ENCODE data around the gene COQ4.

COQ4 gene

GRCh38 chr9:128365525-128365924 lies 42.9 kb downstream of the COQ4 start:
- no peaks in the 10 kb centered on the region for H3K9me3 Mint-ChIP-seq
- H3K27ac Mint-ChIP-seq, result peak overlapping the region; percentile 49
- peaks cover 37% of the 10 kb centered on the region for H3K4me1 Mint-ChIP-seq
- H3K36me3 Mint-ChIP-seq, result no peaks in the 10 kb centered on the region
- CTCF ChIA-PET, result interaction anchor here (2.2 to 5.2 kb wide), 2 partner anchors 46 to 54 kb away, joined by 5 to 61 read pairs; no protein-coding TSS in a partner anchor
- DNase-seq, result no peak
- H3K4me3 Mint-ChIP-seq, result peak overlapping the region; percentile 6
- H3K27me3 Mint-ChIP-seq, result peaks cover 4% of the 10 kb centered on the region

- Mint-ChIP-seq H3K36me3 (peaks cover 7% of the 10 kb centered on the region), H3K9me3 (no peaks in the 10 kb centered on the region), H3K4me3 (no peak overlapping the region), H3K27me3 (peaks cover 4% of the 10 kb centered on the region), H3K4me1 (peaks cover 44% of the 10 kb centered on the region), H3K27ac (peak overlapping the region; percentile 67)
- CTCF ChIA-PET, result interaction anchor here (2.0 to 2.3 kb wide), 2 partner anchors 28 to 42 kb away, joined by 5 to 8 read pairs; no protein-coding TSS in a partner anchor
- no peak for DNase-seq
These were observed 46.5 kb downstream of the COQ4 start for GRCh38 chr9:128369024-128369706.

GRCh38 chr9:128370367-128370751 lies 47.7 kb downstream of the COQ4 start:
- Mint-ChIP-seq H3K27me3 (no peaks in the 10 kb centered on the region), H3K9me3 (no peaks in the 10 kb centered on the region), H3K36me3 (peaks cover 7% of the 10 kb centered on the region), H3K4me1 (peaks cover 33% of the 10 kb centered on the region), H3K4me3 (peak overlapping the region; percentile 89), H3K27ac (peak overlapping the region; percentile 92)
- DNase-seq, result no peak
- CTCF ChIA-PET, result interaction anchor here (0.7 to 2.0 kb wide), 5 partner anchors 8 to 426 kb away, joined by 3 to 5 read pairs (median 4); no protein-coding TSS in a partner anchor

- no peaks in the 10 kb centered on the region for H3K27me3 Mint-ChIP-seq
- CTCF ChIA-PET, result interaction anchor here (1.3 to 2.0 kb wide), 4 partner anchors 10 to 68 kb away, joined by 4 to 22 read pairs (median 4); partner anchors contain the start of gene CERCAM
- peaks cover 30% of the 10 kb centered on the region for H3K4me1 Mint-ChIP-seq
- peaks cover 9% of the 10 kb centered on the region for H3K36me3 Mint-ChIP-seq
- peak within 1 kb of the TSS; percentile 92 for H3K27ac Mint-ChIP-seq
- peak; percentile 97 for DNase-seq
- H3K9me3 Mint-ChIP-seq, result no peaks in the 10 kb centered on the region
- H3K4me3 Mint-ChIP-seq, result peak within 1 kb of the TSS; percentile 89
These were observed 48.4 kb downstream of the COQ4 start, which contains the start of gene URM1 for GRCh38 chr9:128370752-128371629. Gene URM1, plus strand, starts transcription at chr9:128371374. Its CDS starts 7 bp downstream, at chr9:128371381.

GRCh38 chr9:128371630-128372117 lies 49.0 kb downstream of the COQ4 start:
- Mint-ChIP-seq H3K9me3 (no peaks in the 10 kb centered on the region), H3K4me1 (peaks cover 30% of the 10 kb centered on the region), H3K4me3 (peak overlapping the region; percentile 89), H3K27ac (peak overlapping the region; percentile 92), H3K27me3 (no peaks in the 10 kb centered on the region), H3K36me3 (peaks cover 9% of the 10 kb centered on the region)
- CTCF ChIA-PET, result interaction anchor here (1.3 to 1.9 kb wide), 3 partner anchors 10 to 67 kb away, joined by 4 to 22 read pairs (median 4); partner anchors contain the start of gene CERCAM
- no peak for DNase-seq

GRCh38 chr9:128372188-128372641 lies 49.6 kb downstream of the COQ4 start:
- peaks cover 9% of the 10 kb centered on the region for H3K36me3 Mint-ChIP-seq
- CTCF ChIA-PET, result interaction anchor here (1.4 to 1.9 kb wide), 2 partner anchors 11 to 48 kb away, joined by 4 to 22 read pairs; partner anchors contain the start of gene CERCAM
- peak overlapping the region; percentile 89 for H3K4me3 Mint-ChIP-seq
- no peaks in the 10 kb centered on the region for H3K9me3 Mint-ChIP-seq
- H3K27ac Mint-ChIP-seq, result peak overlapping the region; percentile 92
- DNase-seq, result no peak
- H3K27me3 Mint-ChIP-seq, result no peaks in the 10 kb centered on the region
- peaks cover 30% of the 10 kb centered on the region for H3K4me1 Mint-ChIP-seq

GRCh38 chr9:128372784-128373183 lies 50.1 kb downstream of the COQ4 start:
- Mint-ChIP-seq H3K4me1 (peaks cover 30% of the 10 kb centered on the region), H3K36me3 (peaks cover 9% of the 10 kb centered on the region), H3K27me3 (no peaks in the 10 kb centered on the region), H3K9me3 (no peaks in the 10 kb centered on the region), H3K27ac (peak overlapping the region; percentile 92), H3K4me3 (peak overlapping the region; percentile 89)
- CTCF ChIA-PET, result no interaction called here
- DNase-seq, result no peak

- no peak for DNase-seq
- Mint-ChIP-seq H3K27me3 (no peaks in the 10 kb centered on the region), H3K9me3 (no peaks in the 10 kb centered on the region), H3K4me3 (no peak overlapping the region), H3K4me1 (peaks cover 30% of the 10 kb centered on the region), H3K27ac (no peak overlapping the region), H3K36me3 (peaks cover 14% of the 10 kb centered on the region)
- CTCF ChIA-PET, result interaction anchor here (1.2 kb wide), 1 partner anchor 12 kb away, joined by 3 read pairs; no protein-coding TSS in a partner anchor
These were observed 51.6 kb downstream of the COQ4 start for GRCh38 chr9:128374221-128374675.

GRCh38 chr9:128375865-128376264 lies 53.2 kb downstream of the COQ4 start:
- no peaks in the 10 kb centered on the region for H3K27me3 Mint-ChIP-seq
- peaks cover 16% of the 10 kb centered on the region for H3K36me3 Mint-ChIP-seq
- peaks cover 22% of the 10 kb centered on the region for H3K4me1 Mint-ChIP-seq
- no peaks in the 10 kb centered on the region for H3K9me3 Mint-ChIP-seq
- DNase-seq, result no peak
- no peak overlapping the region for H3K4me3 Mint-ChIP-seq
- H3K27ac Mint-ChIP-seq, result no peak overlapping the region
- CTCF ChIA-PET, result interaction anchor here (0.7 kb wide), 1 partner anchor 271 kb away, joined by 3 read pairs; no protein-coding TSS in a partner anchor

GRCh38 chr9:128382261-128382660 lies 59.6 kb downstream of the COQ4 start:
- H3K4me1 Mint-ChIP-seq, result no peaks in the 10 kb centered on the region
- H3K36me3 Mint-ChIP-seq, result peaks cover 13% of the 10 kb centered on the region
- DNase-seq, result no peak
- no peak overlapping the region for H3K4me3 Mint-ChIP-seq
- H3K27ac Mint-ChIP-seq, result no peak overlapping the region
- H3K27me3 Mint-ChIP-seq, result no peaks in the 10 kb centered on the region
- CTCF ChIA-PET, result no interaction called here
- H3K9me3 Mint-ChIP-seq, result no peaks in the 10 kb centered on the region

GRCh38 chr9:128383007-128383753 lies 60.5 kb downstream of the COQ4 start:
- Mint-ChIP-seq H3K27me3 (no peaks in the 10 kb centered on the region), H3K36me3 (peaks cover 19% of the 10 kb centered on the region), H3K27ac (no peak overlapping the region), H3K9me3 (no peaks in the 10 kb centered on the region), H3K4me1 (no peaks in the 10 kb centered on the region), H3K4me3 (no peak overlapping the region)
- no peak for DNase-seq
- CTCF ChIA-PET, result interaction anchor here (0.7 to 0.8 kb wide), 2 partner anchors 21 to 222 kb away, joined by 3 to 5 read pairs; no protein-coding TSS in a partner anchor
